SKM-1 (cell line): Measurements from ENCODE around the gene GABBR1.

Experiments
- DNase-seq: peaks from one replicate; lab custom pipeline; 2025; ENCODE audit not compliant: unreplicated experiment; lab: John Stamatoyannopoulos, UW

Gene GABBR1

GRCh38 chr6:29567991-29568390, 65.0 kb downstream of the GABBR1 start:
- no peak for DNase-seq

GRCh38 chr6:29567541-29567940, 65.4 kb downstream of the GABBR1 start:
- no peak for DNase-seq

GRCh38 chr6:29566856-29567255, 66.1 kb downstream of the GABBR1 start:
- no peak for DNase-seq

GRCh38 chr6:29564875-29565274, 68.1 kb downstream of the GABBR1 start:
- DNase-seq, result no peak

- no peak for DNase-seq
Measured at GRCh38 chr6:29563435-29563965, 69.5 kb downstream of the GABBR1 start.

GRCh38 chr6:29561606-29562181, 71.3 kb downstream of the GABBR1 start:
- no peak for DNase-seq

GRCh38 chr6:29561091-29561490, 71.9 kb downstream of the GABBR1 start:
- DNase-seq, result no peak

GRCh38 chr6:29559524-29560287, 73.3 kb downstream of the GABBR1 start, which contains the start of gene UBD:
Gene UBD (minus strand): TSS chr6:29559732. CDS start chr6:29559701, 31 bp downstream.
- no peak for DNase-seq

- no peak for DNase-seq
Measured at GRCh38 chr6:29558439-29559079, 74.4 kb downstream of the GABBR1 start.

GRCh38 chr6:29557320-29557719, 75.7 kb downstream of the GABBR1 start:
- DNase-seq, result no peak

- DNase-seq, result no peak
Measured at GRCh38 chr6:29554764-29555163, 78.2 kb downstream of the GABBR1 start.

GRCh38 chr6:29553268-29554057, 79.5 kb downstream of the GABBR1 start:
- DNase-seq, result peak; percentile 11

- DNase-seq, result peak; percentile 55
Measured at GRCh38 chr6:29552512-29553051, 80.4 kb downstream of the GABBR1 start.

- DNase-seq, result no peak
Measured at GRCh38 chr6:29547573-29547972, 85.4 kb downstream of the GABBR1 start.

- DNase-seq, result no peak
Measured at GRCh38 chr6:29537714-29538403, 95.1 kb downstream of the GABBR1 start.

- DNase-seq, result no peak
Measured at GRCh38 chr6:29532320-29532951, 100.5 kb downstream of the GABBR1 start.

- no peak for DNase-seq
Measured at GRCh38 chr6:29531668-29532067, 101.3 kb downstream of the GABBR1 start.

- DNase-seq, result no peak
Measured at GRCh38 chr6:29530671-29531310, 102.2 kb downstream of the GABBR1 start.

GRCh38 chr6:29529956-29530355, 103.0 kb downstream of the GABBR1 start:
- DNase-seq, result no peak
